ENCODE data around the gene EXOSC3. TPM values are rescaled to one million over a fixed set of nuclear protein-coding genes. Genes with fewer than 3 reads are reported as not detected.

The EXOSC3 gene
- total and polyA plus RNA-seq, 2 donors (not counting 1 experiment from before 2014, with no cell fraction given): 11.7 to 55.3 TPM

- Mint-ChIP-seq H3K27me3 (no peaks in the 10 kb centered on the region), H3K4me3 (no peak overlapping the region), H3K9me3 (ENCODE audit: insufficient read depth) (no peaks in the 10 kb centered on the region), H3K4me1 (no peaks in the 10 kb centered on the region), H3K27ac (peak overlapping the region; percentile 16)
- Histone ChIP-seq H3K4me1 (ENCODE audit: control insufficient read depth in 2 of 2, insufficient read depth in 2 of 2, low read length in 2 of 2) (no peaks in the 10 kb centered on the region), H3K36me3 (replicated peaks in 1 of 2; ENCODE audit: control extremely low read depth in 1 of 2, control insufficient read depth in 1 of 2, extremely low read depth in 1 of 2, insufficient read depth in 2 of 2, low read length in 1 of 2) (peaks cover 5 to 66% of the 10 kb centered on the region in 2 experiments), H3K27me3 (replicated peaks in 1 of 4; ENCODE audit: control extremely low read depth in 1 of 4, control insufficient read depth in 3 of 4, insufficient read depth in 4 of 4, low read length in 3 of 4) (no peaks in the 10 kb centered on the region), H3K9me3 (ENCODE audit: control extremely low read depth in 1 of 3, control insufficient read depth in 2 of 3, insufficient read depth in 1 of 3, low read length in 2 of 3) (no peaks in the 10 kb centered on the region), H3K4me3 (ENCODE audit: control extremely low read depth in 1 of 5, extremely low read depth in 1 of 5, insufficient read depth in 1 of 5, low read depth in 2 of 5, low read length in 4 of 5) (no peak overlapping the region), H3K4me2 (replicated peaks; ENCODE audit: low read depth, low read length, poor library complexity, severe bottlenecking) (no peak overlapping the region), H3K9ac (ENCODE audit: low read length) (no peak overlapping the region), H3K79me2 (ENCODE audit: control insufficient read depth, insufficient read depth, low read length) (no peaks in the 10 kb centered on the region), H3K27ac (ENCODE audit: low read length in 2 of 2) (no peak overlapping the region), H2AFZ (ENCODE audit: insufficient read depth, low read depth, low read length, poor library complexity, severe bottlenecking) (no peak overlapping the region), H4K20me1 (ENCODE audit: control insufficient read depth, insufficient read depth, low read length, poor library complexity, severe bottlenecking) (no peaks in the 10 kb centered on the region)
- no peak for DNase-seq
- 100% methylated on average over 1 of the region's 1 CpG for WGBS (ENCODE audit: insufficient coverage)
- no peak for ATAC-seq (ENCODE audit: low read depth)
- no peak for TF ChIP-seq CTCF (IDR thresholded peaks at IDR 0.05)
- TF ChIP-seq EZH2 (IDR thresholded peaks at IDR 0.05; ENCODE audit: borderline replicate concordance, insufficient read depth, low read depth, low read length, poor library complexity, severe bottlenecking): no peak
- CTCF ChIA-PET: interaction anchor here (0.5 kb wide), 1 partner anchor 106 kb away, joined by 5 read pairs; no protein-coding TSS in a partner anchor
- POLR2A ChIA-PET: no interaction called here
- intact Hi-C loops (cut with micrococcal nuclease): no loop called here
Measured at GRCh38 chr9:37775216-37775919, 9.5 kb downstream of the EXOSC3 start.

GRCh38 chr9:37769995-37770394, 14.9 kb downstream of the EXOSC3 start:
- peaks cover 3 to 38% of the 10 kb centered on the region in 2 experiments for H3K36me3 ChIP-seq (replicated peaks in 1 of 2; ENCODE audit: control extremely low read depth in 1 of 2, control insufficient read depth in 1 of 2, extremely low read depth in 1 of 2, insufficient read depth in 2 of 2, low read length in 1 of 2)
- no peaks in the 10 kb centered on the region for H3K27me3 Mint-ChIP-seq
- no peaks in the 10 kb centered on the region for H3K9me3 ChIP-seq (ENCODE audit: control extremely low read depth in 1 of 3, control insufficient read depth in 2 of 3, insufficient read depth in 1 of 3, low read length in 2 of 3)
- no peaks in the 10 kb centered on the region for H3K4me1 ChIP-seq (ENCODE audit: control insufficient read depth in 2 of 2, insufficient read depth in 2 of 2, low read length in 2 of 2)
- WGBS (ENCODE audit: insufficient coverage): 100% methylated on average over 3 of the region's 3 CpGs
- no peak overlapping the region for H3K4me3 Mint-ChIP-seq
- no peak overlapping the region for H3K4me3 ChIP-seq (ENCODE audit: control extremely low read depth in 1 of 5, extremely low read depth in 1 of 5, insufficient read depth in 1 of 5, low read depth in 2 of 5, low read length in 4 of 5)
- intact Hi-C loops (cut with micrococcal nuclease): no loop called here
- H3K4me2 ChIP-seq (replicated peaks; ENCODE audit: low read depth, low read length, poor library complexity, severe bottlenecking): no peak overlapping the region
- TF ChIP-seq EZH2 (IDR thresholded peaks at IDR 0.05; ENCODE audit: borderline replicate concordance, insufficient read depth, low read depth, low read length, poor library complexity, severe bottlenecking) (no peak), CTCF (IDR thresholded peaks at IDR 0.05) (no peak)
- no peaks in the 10 kb centered on the region for H3K9me3 Mint-ChIP-seq (ENCODE audit: insufficient read depth)
- DNase-seq (no peak), ATAC-seq (ENCODE audit: low read depth) (no peak)
- H3K27ac ChIP-seq (ENCODE audit: low read length in 2 of 2): no peak overlapping the region
- no peaks in the 10 kb centered on the region for H4K20me1 ChIP-seq (ENCODE audit: control insufficient read depth, insufficient read depth, low read length, poor library complexity, severe bottlenecking)
- no peaks in the 10 kb centered on the region for H3K79me2 ChIP-seq (ENCODE audit: control insufficient read depth, insufficient read depth, low read length)
- POLR2A ChIA-PET: no interaction called here
- H3K27ac Mint-ChIP-seq: no peak overlapping the region
- no peak overlapping the region for H3K9ac ChIP-seq (ENCODE audit: low read length)
- no peaks in the 10 kb centered on the region for H3K4me1 Mint-ChIP-seq
- CTCF ChIA-PET: interaction anchor here (1.5 kb wide), 1 partner anchor 25 kb away, joined by 4 read pairs; no protein-coding TSS in a partner anchor
- no peak overlapping the region for H2AFZ ChIP-seq (ENCODE audit: insufficient read depth, low read depth, low read length, poor library complexity, severe bottlenecking)
- no peaks in the 10 kb centered on the region for H3K27me3 ChIP-seq (replicated peaks in 1 of 4; ENCODE audit: control extremely low read depth in 1 of 4, control insufficient read depth in 3 of 4, insufficient read depth in 4 of 4, low read length in 3 of 4)

Data from B cell (primary cell).